GM12872 (cell line): ENCODE measurements around the gene PSD2.

ENCODE experiments used
- TF ChIP-seq, protein P1 (sequence below): IDR thresholded peaks from 3 replicates; pipeline ENCODE4 v1.5.1; 2011; ENCODE audit warnings: low read depth, mild to moderate bottlenecking, low read length, moderate library complexity; ENCODE audit not compliant: insufficient read depth

The PSD2 gene

DNA sequence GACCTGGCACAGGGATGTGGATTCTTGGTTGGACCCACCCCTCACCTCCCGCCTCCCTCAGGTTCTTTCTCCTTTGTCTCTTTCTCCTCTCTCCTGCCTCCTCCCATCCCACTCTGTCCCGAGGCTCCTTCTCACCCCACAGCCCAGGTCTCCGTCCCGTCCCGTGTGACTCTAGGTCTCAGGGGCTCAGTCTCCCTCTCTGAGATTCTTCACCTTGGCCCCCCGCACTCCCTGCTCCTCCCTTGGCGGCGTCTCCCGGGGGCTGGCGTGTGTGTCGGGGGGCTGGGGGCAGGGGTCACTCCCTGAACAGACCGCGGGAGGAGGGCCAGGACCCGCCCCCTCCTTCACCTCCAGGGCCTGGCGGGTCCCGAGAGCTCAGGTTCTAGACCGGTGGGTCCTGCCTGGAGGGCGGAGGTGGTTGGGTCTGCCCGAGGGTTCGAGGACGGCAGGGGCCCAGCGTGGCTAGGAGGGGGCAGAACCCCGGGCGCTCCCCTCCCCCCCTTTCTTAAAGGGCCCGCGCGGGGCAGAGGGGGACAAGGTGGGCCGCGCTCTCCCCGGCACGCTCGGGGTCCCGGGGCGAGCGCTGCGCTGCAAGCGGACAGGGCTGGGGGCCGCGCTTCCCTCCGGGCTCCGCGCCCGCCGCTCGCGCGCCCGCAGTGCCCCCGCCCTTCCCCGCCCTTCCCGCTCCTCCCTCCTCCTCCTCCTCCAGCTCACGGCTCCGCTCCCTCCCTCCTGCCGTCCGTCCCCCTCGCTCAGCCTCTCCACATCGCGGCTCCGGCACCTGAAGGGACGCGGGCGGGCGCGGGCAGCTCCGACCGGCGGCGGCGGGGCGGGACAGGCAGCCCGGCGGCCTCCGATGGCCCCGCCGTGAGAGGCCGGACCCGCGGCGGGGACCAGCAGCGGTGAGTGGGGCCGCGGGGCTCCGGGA lies at the start of gene PSD2:
Gene PSD2 (plus strand): TSS at position 735 of the 928 bp plus-strand sequence. CDS start 13,633 bp downstream, outside the sequence.
- TF ChIP-seq, protein P1, sequence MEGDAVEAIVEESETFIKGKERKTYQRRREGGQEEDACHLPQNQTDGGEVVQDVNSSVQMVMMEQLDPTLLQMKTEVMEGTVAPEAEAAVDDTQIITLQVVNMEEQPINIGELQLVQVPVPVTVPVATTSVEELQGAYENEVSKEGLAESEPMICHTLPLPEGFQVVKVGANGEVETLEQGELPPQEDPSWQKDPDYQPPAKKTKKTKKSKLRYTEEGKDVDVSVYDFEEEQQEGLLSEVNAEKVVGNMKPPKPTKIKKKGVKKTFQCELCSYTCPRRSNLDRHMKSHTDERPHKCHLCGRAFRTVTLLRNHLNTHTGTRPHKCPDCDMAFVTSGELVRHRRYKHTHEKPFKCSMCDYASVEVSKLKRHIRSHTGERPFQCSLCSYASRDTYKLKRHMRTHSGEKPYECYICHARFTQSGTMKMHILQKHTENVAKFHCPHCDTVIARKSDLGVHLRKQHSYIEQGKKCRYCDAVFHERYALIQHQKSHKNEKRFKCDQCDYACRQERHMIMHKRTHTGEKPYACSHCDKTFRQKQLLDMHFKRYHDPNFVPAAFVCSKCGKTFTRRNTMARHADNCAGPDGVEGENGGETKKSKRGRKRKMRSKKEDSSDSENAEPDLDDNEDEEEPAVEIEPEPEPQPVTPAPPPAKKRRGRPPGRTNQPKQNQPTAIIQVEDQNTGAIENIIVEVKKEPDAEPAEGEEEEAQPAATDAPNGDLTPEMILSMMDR: no peak

DNA sequence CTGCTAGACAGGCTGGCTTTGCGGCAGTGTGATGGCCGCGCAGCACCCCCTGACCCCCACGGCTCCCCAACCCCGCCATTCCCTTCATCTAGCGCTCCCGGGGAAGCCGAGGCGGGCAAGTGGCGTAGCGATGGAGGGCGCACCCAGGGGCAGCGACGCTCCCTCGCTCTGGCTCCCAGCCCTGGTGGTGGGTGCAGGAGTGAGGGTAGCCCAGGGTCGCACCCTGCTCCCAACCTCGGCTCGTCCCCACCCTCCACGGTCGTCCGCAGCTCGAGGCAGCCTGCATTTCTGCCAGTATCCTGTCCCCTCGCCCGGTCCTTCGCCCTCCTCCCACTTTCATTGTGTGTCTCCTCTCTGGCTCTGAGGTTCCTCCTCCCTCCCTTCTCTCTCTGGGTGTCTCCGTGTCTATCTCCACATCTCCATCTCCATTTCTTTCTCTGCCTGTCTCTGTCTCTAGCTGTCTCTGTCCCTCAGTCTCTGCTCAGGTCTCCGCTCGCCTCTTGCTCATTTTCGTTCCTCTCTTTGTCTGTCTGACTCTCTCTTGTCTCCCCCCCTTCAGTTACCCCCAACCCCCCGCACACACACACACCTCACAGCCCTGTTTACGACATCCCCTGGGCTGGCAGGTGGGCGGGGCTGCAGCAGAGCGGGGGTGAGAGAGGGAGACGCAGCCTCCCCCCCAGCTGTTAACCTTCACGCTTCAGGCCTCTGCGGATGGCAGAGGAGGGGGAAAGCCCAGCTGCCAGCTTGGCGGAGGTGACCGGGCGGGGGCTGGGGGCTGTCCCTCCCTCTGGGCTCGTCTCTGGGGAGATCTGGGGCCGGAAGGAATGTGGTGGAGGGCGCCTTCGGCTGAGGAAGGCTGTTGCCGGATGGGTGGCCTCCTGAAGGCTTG lies 48.7 kb upstream of the PSD2 start:
- TF ChIP-seq, protein P1: no peak

DNA sequence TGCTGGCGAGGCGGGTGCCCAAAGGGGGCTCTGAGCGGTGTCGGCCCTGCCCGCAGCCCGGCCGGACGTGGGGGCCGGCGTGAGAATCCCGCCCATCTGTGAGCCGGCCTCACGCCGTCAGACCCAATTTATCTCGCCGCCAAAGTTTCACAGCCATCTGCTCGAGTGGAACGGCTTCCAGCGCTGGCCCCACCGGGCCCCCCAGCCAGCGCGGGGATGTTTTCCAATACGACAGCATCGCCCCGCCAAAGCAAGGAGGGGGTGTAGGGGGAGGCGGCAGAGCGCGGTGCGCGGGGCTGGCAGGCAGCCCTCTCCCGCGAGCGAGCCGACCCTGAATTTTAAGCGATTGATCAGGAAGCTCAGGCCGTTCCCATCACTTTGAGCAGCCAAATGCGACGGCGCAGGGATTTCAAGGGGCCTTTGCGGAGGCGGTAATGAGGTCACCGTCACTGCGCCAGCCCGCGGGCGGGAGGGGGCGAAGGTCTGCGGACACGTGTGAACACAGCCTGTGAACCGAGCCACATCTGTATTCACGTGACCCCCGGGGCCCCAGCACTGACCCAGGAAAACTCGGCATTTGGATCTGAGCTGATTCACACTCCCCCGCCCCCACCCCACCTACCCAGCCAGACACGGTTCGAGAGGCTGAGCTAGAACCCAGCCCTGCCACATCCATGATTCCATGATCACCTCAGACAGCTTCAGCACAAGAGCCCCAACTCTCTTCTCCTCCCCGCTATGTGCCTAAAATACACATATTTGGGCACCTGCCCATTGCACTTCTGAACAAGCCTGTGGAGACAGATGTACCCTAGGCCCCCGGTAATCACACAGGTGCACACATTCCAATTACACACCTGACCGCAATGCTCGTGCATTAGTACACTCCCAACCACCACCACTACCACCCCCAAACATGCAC lies 47.8 kb upstream of the PSD2 start:
- TF ChIP-seq, protein P1: no peak

DNA sequence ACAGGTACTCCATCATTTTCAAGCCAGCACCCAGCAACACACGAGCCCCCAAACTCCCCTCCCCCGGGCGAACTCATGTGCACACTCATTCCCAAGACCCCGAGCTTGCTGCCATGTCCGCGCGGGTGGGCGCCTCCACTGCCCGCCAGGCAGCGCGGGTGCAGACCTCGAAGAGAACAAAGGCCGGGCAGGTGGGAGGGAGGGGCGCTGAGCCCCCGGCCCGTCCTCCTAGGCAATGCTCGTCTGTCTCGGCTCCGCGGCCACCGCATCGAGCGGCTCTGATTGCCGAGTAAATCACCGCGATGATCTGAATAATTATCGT lies 47.1 kb upstream of the PSD2 start:
- TF ChIP-seq, protein P1: no peak

DNA sequence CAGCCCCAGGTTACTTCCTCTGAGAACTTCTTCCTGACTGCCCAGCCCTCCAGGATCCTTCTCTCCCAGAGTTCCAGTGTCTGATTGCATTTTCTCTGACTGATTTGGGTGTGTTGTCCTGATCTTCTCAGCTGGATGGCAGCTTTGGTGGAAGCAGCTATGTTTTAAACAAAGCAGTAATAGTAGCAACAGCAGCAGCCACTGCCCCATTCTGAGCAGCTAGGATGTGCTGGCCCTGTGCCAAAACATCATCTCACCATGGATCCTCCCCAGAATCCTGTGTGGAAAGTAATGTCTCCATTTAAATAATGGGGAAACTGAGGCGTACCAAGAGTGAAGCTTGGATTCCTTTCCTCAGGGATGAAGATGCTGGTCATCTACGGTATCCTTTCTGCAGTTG lies 46.4 kb upstream of the PSD2 start:
- TF ChIP-seq, protein P1: no peak

DNA sequence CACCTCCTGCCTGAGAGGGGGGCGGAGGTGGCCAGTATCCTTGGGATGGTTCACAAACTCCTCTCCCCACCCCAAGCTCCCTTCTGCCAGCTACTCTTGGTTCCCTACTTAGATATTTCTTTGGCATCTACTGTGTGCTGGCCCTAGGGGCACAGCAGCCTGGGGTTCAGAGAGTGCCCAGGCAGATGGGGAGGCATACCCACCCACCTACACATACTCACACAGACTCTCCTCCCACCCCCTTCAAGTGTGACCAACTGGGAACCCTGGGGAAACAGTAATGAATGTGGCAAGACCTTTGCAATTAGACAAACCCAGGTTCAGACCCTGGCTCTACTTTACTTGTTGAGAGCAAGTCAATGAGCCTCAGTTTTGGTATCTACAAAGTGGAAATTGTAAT lies 44.4 kb upstream of the PSD2 start:
- TF ChIP-seq, protein P1: no peak
